ENCODE data around the gene SKP2. TPM values are rescaled to one million over a fixed set of nuclear protein-coding genes. Genes with fewer than 3 reads are reported as not detected.

Gene SKP2
- total RNA-seq, 4 donors from 2014 or later: 4.8 to 10.3 (median 8.8) TPM

DNA sequence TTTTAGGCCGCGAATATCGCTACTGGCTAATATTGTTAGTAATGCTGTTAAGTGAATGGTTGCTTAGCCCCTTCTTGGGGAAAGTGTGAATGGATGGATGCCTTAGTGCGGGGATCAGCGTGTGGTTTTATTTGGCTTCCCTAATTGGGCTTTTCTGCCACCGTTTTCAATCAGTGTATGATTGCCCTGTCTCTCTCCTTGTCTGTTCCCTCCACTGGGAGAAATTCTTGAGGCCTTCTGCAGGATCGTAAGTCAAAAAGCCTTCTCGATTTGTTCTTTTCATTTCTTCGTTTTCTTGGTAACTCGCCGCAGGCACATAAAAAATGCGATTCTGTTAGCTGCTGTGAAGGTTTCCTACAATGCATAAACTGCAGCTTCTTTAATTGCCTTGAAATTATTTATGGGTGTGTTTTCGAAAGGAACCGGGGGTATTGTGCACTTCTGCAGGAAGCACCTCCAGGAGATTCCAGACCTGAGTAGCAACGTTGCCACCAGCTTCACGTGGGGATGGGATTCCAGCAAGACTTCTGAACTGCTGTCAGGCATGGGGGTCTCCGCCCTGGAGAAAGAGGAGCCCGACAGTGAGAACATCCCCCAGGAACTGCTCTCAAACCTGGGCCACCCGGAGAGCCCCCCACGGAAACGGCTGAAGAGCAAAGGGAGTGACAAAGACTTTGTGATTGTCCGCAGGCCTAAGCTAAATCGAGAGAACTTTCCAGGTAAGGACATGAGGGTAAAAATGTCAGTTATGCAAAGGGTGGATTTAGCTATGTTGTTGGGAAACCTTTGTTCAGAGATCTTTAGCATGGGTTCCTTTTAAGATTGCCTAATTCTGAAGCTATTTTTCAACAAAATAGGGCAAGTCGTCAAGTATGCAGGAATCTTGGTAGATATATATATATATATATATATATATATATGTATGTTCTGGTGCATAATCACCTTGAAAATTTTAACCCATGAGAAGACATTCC is 700 bp downstream of the SKP2 start:
- Histone ChIP-seq H3K36me3 (peaks cover 0 to 3% of the 10 kb centered on the region in 2 donors), H3K27ac (no peak overlapping the region), H3K9me3 (no peaks in the 10 kb centered on the region), H3K4me1 (peaks cover 18 to 24% of the 10 kb centered on the region in 2 donors), H3K27me3 (no peaks in the 10 kb centered on the region), H3K4me3 (replicated peaks in 1 of 3) (peak overlapping the region; percentile 36 to 92 (median 77))
- TF ChIP-seq POLR2A (IDR thresholded peaks at IDR 0.05): no peak
- WGBS, 2 donors: 4 to 7% methylated on average over 24 of the region's 24 CpGs
- intact Hi-C loops (cut with DNase I): loop anchor here (10.0 kb wide), 1 partner anchor 82 kb away; no protein-coding TSS in a partner anchor
- DNase-seq: no peak

DNA sequence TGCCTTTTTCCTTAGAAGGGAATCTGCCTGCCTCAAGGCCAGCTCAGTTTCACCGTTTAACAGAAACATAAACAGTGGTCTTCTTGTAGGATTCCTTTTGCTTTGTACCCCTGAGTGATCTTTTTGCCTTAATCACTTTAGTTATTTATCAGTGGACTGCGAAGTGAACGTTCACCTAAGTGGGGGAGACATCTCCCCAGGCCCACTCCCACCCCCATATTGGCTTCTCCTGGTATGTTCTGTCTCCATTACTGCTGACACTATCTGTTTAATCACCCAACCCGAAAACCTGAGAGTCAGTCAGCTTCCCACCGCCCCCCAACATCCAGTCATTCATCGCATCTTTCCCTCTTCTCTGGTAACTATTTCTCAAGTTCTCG is 1.4 kb downstream of the SKP2 start:
- Histone ChIP-seq H3K36me3 (peaks cover 0 to 3% of the 10 kb centered on the region in 2 donors), H3K27me3 (no peaks in the 10 kb centered on the region), H3K4me3 (replicated peaks in 1 of 3) (no peak overlapping the region), H3K4me1 (peaks cover 18 to 24% of the 10 kb centered on the region in 2 donors), H3K27ac (no peak overlapping the region), H3K9me3 (no peaks in the 10 kb centered on the region)
- TF ChIP-seq POLR2A (IDR thresholded peaks at IDR 0.05): no peak
- 72 to 77% methylated on average over 7 of the region's 7 CpGs for WGBS, 2 donors
- DNase-seq: no peak
- intact Hi-C loops (cut with DNase I): loop anchor here (10.0 kb wide), 1 partner anchor 82 kb away; no protein-coding TSS in a partner anchor

DNA sequence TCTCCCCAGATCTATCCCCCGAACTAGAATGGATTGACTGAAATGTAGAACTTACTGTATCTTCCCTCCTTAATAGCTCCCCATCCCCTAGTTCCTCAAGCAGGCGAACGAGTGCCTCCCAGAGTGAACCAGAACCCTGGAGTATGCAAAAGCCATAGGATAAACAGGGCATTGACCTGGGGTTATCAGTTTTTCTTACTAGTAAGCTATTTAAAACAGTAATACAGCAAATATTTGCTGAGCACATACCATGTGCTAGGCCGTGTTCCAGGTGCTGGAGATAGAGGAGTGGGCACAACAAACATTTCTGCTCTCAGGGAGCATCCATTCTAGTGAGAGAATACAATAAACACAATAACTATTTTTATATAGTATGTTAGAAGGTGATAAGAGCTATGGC is 1.8 kb downstream of the SKP2 start:
- Histone ChIP-seq H3K4me3 (replicated peaks in 1 of 3) (no peak overlapping the region), H3K27me3 (no peaks in the 10 kb centered on the region), H3K36me3 (peaks cover 0 to 3% of the 10 kb centered on the region in 2 donors), H3K27ac (no peak overlapping the region), H3K9me3 (no peaks in the 10 kb centered on the region), H3K4me1 (peaks cover 18 to 24% of the 10 kb centered on the region in 2 donors)
- no peak for TF ChIP-seq POLR2A (IDR thresholded peaks at IDR 0.05)
- TF ChIP-seq, protein P1, sequence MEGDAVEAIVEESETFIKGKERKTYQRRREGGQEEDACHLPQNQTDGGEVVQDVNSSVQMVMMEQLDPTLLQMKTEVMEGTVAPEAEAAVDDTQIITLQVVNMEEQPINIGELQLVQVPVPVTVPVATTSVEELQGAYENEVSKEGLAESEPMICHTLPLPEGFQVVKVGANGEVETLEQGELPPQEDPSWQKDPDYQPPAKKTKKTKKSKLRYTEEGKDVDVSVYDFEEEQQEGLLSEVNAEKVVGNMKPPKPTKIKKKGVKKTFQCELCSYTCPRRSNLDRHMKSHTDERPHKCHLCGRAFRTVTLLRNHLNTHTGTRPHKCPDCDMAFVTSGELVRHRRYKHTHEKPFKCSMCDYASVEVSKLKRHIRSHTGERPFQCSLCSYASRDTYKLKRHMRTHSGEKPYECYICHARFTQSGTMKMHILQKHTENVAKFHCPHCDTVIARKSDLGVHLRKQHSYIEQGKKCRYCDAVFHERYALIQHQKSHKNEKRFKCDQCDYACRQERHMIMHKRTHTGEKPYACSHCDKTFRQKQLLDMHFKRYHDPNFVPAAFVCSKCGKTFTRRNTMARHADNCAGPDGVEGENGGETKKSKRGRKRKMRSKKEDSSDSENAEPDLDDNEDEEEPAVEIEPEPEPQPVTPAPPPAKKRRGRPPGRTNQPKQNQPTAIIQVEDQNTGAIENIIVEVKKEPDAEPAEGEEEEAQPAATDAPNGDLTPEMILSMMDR (IDR thresholded peaks at IDR 0.05): no peak
- intact Hi-C loops (cut with DNase I): loop anchor here (10.0 kb wide), 1 partner anchor 81 kb away; no protein-coding TSS in a partner anchor
- DNase-seq: no peak
- WGBS, 2 donors: 91 to 95% methylated on average over 4 of the region's 4 CpGs

DNA sequence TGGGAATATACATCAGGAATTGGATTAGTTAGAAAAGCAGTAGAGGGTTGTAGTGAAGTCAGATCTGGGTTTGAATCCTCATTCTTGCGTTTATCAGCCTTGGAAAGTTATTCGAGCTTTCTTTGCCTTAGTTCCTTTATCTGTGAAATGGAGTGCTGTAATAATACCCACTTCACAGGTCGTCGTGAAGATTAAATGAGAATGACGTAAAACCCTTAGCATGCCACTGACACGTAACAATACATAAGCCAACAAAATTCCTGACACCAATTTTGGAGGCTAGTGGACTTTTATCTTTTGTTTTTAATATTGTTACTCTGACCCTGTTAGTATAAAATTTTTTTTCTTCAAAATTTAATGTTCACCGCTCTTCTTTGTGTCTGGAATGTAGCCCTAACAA is 3.4 kb downstream of the SKP2 start:
- no peak for TF ChIP-seq POLR2A (IDR thresholded peaks at IDR 0.05)
- TF ChIP-seq, protein P1 (IDR thresholded peaks at IDR 0.05): no peak
- Histone ChIP-seq H3K4me3 (replicated peaks in 1 of 3) (no peak overlapping the region), H3K9me3 (no peaks in the 10 kb centered on the region), H3K27me3 (no peaks in the 10 kb centered on the region), H3K36me3 (peaks cover 0 to 3% of the 10 kb centered on the region in 2 donors), H3K27ac (no peak overlapping the region), H3K4me1 (peaks cover 17% of the 10 kb centered on the region in 2 donors)
- 90% methylated on average over 7 of the region's 7 CpGs for WGBS, 2 donors
- no peak for DNase-seq
- intact Hi-C loops (cut with DNase I): loop anchor here (10.0 kb wide), 1 partner anchor 80 kb away; no protein-coding TSS in a partner anchor

DNA sequence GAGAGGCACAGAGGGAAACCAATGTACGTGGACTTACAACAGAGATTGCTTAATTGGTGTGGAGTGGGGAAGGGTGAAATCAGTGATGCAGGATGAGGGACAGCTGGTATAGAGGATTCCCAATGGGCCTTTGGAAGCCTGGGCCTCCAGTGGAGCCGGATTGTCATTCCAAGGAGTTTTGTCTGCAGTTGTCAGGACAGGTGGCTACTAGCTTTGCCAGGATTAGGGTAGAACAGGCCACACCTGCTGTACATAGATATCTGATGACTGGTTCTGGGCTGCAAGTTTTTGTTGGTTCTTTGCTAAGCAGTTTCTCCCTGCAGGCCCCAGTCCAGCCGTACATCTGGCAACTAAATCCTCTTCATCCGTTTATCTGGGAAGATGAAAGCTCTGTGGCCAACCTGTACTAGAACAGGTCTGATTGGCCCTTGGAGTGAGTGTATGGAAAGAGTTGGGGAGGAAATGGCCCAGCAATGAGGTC is 4.2 kb downstream of the SKP2 start:
- intact Hi-C loops (cut with DNase I): loop anchor here (10.0 kb wide), 1 partner anchor 79 kb away; no protein-coding TSS in a partner anchor
- H3K36me3 ChIP-seq: peaks cover 0 to 3% of the 10 kb centered on the region in 2 donors
- no peak for DNase-seq
- no peak overlapping the region for H3K27ac ChIP-seq
- H3K9me3 ChIP-seq: no peaks in the 10 kb centered on the region
- TF ChIP-seq, protein P1 (IDR thresholded peaks at IDR 0.05): no peak
- no peak for TF ChIP-seq POLR2A (IDR thresholded peaks at IDR 0.05)
- no peaks in the 10 kb centered on the region for H3K27me3 ChIP-seq
- H3K4me1 ChIP-seq: peaks cover 12% of the 10 kb centered on the region in 2 donors
- 60 to 78% methylated on average over 4 of the region's 4 CpGs for WGBS, 2 donors
- no peak overlapping the region for H3K4me3 ChIP-seq (replicated peaks in 1 of 3)
